HG02763 (cell line): ENCODE results near the gene LILRB2.
"Not testable (repeated sequence)": the region's sequence is repeated elsewhere in the genome, so short reads cannot be mapped to it uniquely, and the experiment has no call there.

Source experiments
- ATAC-seq: cut with Tn5 transposase; IDR thresholded peaks from one replicate; pipeline ENCODE4 v1.9.1; 2021; ENCODE audit warnings: mild to moderate bottlenecking, moderate library complexity; ENCODE audit not compliant: unreplicated experiment

LILRB2 gene

GRCh38 chr19:54281007-54281728 is at the start of gene LILRB2:
TSS of gene LILRB2 (minus strand) at chr19:54281110. CDS start at chr19:54280496, 614 bp downstream.
- no peak for ATAC-seq

GRCh38 chr19:54329476-54330165 is 48.7 kb upstream of the LILRB2 start:
- no peak for ATAC-seq

- ATAC-seq, result not testable (repeated sequence)
Measured at GRCh38 chr19:54328781-54329180, 47.9 kb upstream of the LILRB2 start.

- no peak for ATAC-seq
Measured at GRCh38 chr19:54325631-54326030, 44.7 kb upstream of the LILRB2 start.

- ATAC-seq, result no peak
Measured at GRCh38 chr19:54325194-54325621, 44.3 kb upstream of the LILRB2 start.

- ATAC-seq, result no peak
Measured at GRCh38 chr19:54324071-54324470, 43.2 kb upstream of the LILRB2 start.

GRCh38 chr19:54322934-54323333 is 42.0 kb upstream of the LILRB2 start:
- not testable (repeated sequence) for ATAC-seq

- ATAC-seq, result not testable (repeated sequence)
Measured at GRCh38 chr19:54322295-54322694, 41.4 kb upstream of the LILRB2 start.

- no peak for ATAC-seq
Measured at GRCh38 chr19:54319892-54320670, 39.2 kb upstream of the LILRB2 start.

GRCh38 chr19:54319049-54319448 is 38.1 kb upstream of the LILRB2 start:
- no peak for ATAC-seq

GRCh38 chr19:54317965-54318240 is 37.0 kb upstream of the LILRB2 start:
- ATAC-seq, result no peak

- ATAC-seq, result no peak
Measured at GRCh38 chr19:54317108-54317964, 36.4 kb upstream of the LILRB2 start.

GRCh38 chr19:54316746-54317107 is 35.8 kb upstream of the LILRB2 start:
- no peak for ATAC-seq

GRCh38 chr19:54315956-54316355 is 35.0 kb upstream of the LILRB2 start:
- ATAC-seq, result no peak

GRCh38 chr19:54312436-54313377 is 31.8 kb upstream of the LILRB2 start, which contains the start of gene LILRA5:
TSS of gene LILRA5 (minus strand) at chr19:54313166. CDS start at chr19:54313019, 147 bp downstream.
- ATAC-seq, result no peak

- no peak for ATAC-seq
Measured at GRCh38 chr19:54312011-54312410, 31.1 kb upstream of the LILRB2 start.

- no peak for ATAC-seq
Measured at GRCh38 chr19:54311486-54311885, 30.6 kb upstream of the LILRB2 start.

- no peak for ATAC-seq
Measured at GRCh38 chr19:54310543-54310942, 29.6 kb upstream of the LILRB2 start.

- ATAC-seq, result no peak
Measured at GRCh38 chr19:54309811-54310210, 28.9 kb upstream of the LILRB2 start.
